PC-3 (cell line): Measurements from ENCODE around the gene TMEM59L.

Source experiments
- CTCF ChIP-seq: fragments of 300-600 bp; sonication (generic); conservative IDR thresholded peaks from 2 replicates; pipeline ENCODE4 v1.5.1; 2017; ENCODE audit warnings: antibody characterized with exemption, low read depth, mild to moderate bottlenecking, low read length
- EZH2 ChIP-seq: fragments of 300-600 bp; sonication (generic); IDR thresholded peaks from one replicate; pipeline ENCODE4 v1.6.1; 2017; ENCODE audit warnings: antibody characterized with exemption, mild to moderate bottlenecking, low read length; ENCODE audit not compliant: unreplicated experiment
- EZH2phosphoT487 ChIP-seq: fragments of 300-600 bp; sonication (generic); IDR thresholded peaks from 2 replicates; pipeline ENCODE4 v1.6.1; 2018; ENCODE audit warnings: mild to moderate bottlenecking, antibody characterized with exemption, low read length, borderline replicate concordance

DNA sequence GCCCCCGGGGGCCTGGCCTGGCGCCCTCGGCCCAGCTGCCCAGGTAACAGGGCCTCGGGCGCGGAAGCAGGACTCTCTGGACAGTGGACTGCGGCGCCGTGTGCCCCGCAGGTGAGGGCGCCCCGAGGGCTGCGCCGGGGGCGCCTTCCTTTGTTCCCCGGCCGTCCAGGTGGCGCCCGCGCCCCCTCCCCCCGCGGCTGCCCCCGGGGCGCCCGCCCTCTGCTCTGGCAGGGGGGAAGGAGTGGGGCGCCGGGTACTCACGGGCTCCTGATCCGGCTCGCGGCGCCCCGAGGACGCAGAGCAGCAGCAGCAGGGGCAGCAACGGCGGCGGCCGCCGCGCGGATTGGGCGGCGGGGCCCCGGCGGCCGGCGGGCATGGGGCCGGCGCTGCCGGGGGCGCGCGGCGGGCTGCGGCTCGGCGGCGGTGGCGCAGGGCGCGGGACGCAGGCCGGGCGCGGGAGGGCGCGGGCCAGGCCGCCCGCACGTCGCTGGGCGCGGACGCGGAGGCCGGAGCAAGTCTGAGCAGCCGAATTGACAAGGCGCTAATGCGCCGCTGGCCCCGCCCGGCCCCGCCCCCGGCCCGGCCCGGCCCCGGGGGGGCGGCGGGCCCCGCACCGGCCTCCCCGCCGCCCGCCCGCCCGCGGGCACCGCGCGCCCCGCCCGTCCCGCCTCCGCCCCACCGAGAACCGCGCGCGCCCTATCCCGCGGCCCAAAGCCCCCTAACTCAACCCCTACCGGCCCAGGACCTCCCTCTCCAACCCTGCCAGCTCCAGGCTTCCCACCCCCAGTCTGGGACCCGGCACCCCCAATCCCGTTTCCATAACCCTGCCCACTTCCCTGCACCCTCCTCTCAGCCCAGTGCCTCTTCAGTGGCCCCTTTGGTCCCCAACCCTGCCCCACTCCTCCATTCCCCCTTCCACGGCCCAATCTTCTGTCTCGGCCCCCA, 6.1 kb upstream of the TMEM59L start, which contains the start of gene CRLF1:
- no peak for TF ChIP-seq CTCF
- TF ChIP-seq EZH2 = no peak
- TF ChIP-seq EZH2phosphoT487 = no peak
